Measurements from ENCODE around the gene TMUB1. TPM values are rescaled to one million over a fixed set of nuclear protein-coding genes. Genes with fewer than 3 reads are reported as not detected.

Gene TMUB1
- total and polyA plus RNA-seq, 9 of the 15 experiments (the other 6 are each of a cell fraction or from before 2014, with no cell fraction given), result 0.14 to 241 (median 74.1) TPM

DNA sequence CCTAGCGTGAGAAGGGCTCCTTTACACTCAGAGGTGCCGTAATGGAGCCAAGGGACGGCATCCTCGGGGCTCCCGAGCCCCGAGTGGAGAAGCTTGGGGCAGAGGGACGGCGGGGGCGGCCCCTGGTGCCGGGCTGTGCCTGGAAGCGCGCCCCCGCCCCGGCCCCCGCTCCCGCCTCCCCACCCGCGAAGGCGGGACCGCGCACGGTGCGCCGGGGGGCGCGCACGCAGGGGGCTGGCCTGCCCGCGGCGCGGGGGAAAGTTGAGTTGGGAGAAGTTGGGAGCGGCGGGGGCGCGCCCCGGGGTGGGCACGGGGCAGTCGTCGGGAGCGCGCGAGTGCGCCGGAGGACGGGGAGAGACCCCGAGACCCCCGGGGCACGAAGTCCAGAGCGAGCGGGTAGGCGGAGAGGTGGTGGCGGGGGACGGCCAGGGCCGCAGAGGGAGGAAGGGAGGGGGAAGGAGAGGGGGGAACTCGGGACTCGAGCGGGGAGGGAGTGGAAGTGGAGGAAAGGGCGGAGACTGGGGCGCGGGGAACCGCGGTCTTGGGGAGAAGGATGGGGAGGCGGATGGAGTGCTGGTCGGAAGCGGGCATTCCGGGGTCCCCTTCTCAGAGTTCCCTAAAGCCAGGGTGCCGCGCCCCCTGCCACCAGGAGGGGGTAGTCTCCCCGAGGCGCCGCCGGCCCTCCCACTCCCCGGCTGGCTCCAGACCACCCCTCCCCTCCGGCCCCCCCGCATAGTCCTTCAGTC is 23.8 kb downstream of the TMUB1 start, which contains the start of gene SLC4A2 (continued):
- TF ChIP-seq NEUROD1 (IDR thresholded peaks at IDR 0.05; ENCODE audit: borderline replicate concordance, low read depth, low read length, partially characterized antibody) (peak; percentile 7), SREBF1 (IDR thresholded peaks at IDR 0.05; ENCODE audit: borderline replicate concordance, low read depth, low read length) (0 out of 2 replicates have a peak, but pooled peaks have one; percentile 10)
- TF ChIP-seq, protein P1, sequence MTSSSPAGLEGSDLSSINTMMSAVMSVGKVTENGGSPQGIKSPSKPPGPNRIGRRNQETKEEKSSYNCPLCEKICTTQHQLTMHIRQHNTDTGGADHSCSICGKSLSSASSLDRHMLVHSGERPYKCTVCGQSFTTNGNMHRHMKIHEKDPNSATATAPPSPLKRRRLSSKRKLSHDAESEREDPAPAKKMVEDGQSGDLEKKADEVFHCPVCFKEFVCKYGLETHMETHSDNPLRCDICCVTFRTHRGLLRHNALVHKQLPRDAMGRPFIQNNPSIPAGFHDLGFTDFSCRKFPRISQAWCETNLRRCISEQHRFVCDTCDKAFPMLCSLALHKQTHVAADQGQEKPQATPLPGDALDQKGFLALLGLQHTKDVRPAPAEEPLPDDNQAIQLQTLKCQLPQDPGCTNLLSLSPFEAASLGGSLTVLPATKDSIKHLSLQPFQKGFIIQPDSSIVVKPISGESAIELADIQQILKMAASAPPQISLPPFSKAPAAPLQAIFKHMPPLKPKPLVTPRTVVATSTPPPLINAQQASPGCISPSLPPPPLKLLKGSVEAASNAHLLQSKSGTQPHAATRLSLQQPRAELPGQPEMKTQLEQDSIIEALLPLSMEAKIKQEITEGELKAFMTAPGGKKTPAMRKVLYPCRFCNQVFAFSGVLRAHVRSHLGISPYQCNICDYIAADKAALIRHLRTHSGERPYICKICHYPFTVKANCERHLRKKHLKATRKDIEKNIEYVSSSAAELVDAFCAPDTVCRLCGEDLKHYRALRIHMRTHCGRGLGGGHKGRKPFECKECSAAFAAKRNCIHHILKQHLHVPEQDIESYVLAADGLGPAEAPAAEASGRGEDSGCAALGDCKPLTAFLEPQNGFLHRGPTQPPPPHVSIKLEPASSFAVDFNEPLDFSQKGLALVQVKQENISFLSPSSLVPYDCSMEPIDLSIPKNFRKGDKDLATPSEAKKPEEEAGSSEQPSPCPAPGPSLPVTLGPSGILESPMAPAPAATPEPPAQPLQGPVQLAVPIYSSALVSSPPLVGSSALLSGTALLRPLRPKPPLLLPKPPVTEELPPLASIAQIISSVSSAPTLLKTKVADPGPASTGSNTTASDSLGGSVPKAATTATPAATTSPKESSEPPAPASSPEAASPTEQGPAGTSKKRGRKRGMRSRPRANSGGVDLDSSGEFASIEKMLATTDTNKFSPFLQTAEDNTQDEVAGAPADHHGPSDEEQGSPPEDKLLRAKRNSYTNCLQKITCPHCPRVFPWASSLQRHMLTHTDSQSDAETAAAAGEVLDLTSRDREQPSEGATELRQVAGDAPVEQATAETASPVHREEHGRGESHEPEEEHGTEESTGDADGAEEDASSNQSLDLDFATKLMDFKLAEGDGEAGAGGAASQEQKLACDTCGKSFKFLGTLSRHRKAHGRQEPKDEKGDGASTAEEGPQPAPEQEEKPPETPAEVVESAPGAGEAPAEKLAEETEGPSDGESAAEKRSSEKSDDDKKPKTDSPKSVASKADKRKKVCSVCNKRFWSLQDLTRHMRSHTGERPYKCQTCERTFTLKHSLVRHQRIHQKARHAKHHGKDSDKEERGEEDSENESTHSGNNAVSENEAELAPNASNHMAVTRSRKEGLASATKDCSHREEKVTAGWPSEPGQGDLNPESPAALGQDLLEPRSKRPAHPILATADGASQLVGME (CRISPR knock-in tag; IDR thresholded peaks at IDR 0.05), result no peak

Measured in K562 (cell line).